AML-193 (cell line): ENCODE data around the gene KIFC3.
A peak's percentile ranks its signal among the peaks of the same experiment; 100 is the strongest.
"Not testable (repeated sequence)": the region's sequence is repeated elsewhere in the genome, so short reads cannot be mapped to it uniquely, and the experiment has no call there.

Source experiments
- DNase-seq, 2 experiments: peaks; one replicate each; lab custom pipeline; 2025; lab: John Stamatoyannopoulos, UW

The KIFC3 gene

DNA sequence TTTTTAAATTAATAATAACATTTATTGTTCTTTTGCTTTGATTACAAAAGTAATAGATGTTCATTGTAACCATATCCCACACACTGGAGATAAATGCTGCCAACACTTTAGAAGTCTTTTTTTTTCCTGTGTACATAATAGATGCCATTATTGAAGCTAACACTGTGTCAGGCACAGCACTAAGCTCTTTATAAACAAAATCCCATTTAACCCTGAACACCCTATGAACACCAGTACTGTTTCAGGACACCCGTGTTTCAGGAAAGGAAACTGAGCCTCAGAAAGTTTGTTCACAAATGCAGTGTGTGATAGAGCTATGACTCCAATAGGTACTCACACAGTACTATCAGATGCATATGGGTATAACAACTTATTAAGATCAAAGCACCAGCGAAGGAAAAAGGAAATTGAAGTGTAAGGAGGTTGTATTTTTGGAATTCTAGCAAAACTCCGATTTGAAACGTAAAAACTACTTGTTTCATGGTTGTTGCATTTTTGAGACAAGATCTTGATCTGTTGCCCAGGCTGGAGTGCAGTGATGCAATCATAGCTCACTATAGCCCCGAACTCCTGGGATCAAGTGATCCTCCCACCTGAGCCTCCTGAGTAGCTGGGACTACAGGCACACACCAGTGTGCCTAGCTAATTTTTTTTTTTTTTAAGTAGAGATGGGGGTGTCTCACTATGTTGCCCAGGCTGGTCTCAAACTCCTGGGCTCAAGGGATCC, 2.0 kb upstream of the KIFC3 start:
- DNase-seq: no peak

DNA sequence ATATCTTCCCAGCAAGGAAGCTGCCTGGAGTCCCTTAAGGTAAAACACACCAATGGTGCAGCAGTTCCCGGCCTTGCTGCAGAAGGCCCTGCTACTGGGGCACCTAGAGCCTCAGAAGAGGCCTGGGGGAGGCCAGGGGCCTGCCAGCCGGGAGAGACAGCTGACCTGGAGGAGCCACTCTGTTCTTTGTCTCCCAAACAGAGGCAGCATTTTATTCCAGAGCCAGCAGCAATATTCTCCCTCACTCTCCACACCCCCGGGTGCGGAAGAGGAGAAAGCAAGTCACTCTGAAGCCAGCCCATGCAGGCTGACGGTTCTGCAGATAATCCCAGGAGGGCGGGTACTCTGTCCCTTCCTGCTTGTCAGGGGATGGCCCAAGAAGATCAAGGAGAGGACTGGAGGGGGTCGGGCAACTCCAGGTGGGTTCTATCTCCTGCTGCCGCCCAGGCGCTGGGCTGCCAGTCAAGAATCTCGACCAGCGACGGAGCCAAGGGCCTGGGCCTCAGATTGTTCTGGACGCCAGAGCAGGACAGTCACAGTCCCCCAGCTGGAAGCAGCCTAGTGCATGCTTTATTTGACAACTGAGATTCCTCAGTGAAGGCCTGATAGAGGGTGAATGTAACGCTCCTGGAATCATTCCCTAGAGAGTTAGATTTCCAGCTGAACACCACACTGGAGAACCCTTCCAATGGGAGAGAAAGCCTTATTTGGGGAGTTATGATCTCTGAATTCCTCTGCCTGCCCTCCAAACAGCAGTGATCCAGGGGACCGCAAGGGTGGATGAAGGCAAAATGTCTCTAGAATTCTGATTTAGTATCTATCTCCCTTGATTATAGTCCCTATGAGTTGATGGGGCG, 1.1 kb upstream of the KIFC3 start:
- DNase-seq: no peak

DNA sequence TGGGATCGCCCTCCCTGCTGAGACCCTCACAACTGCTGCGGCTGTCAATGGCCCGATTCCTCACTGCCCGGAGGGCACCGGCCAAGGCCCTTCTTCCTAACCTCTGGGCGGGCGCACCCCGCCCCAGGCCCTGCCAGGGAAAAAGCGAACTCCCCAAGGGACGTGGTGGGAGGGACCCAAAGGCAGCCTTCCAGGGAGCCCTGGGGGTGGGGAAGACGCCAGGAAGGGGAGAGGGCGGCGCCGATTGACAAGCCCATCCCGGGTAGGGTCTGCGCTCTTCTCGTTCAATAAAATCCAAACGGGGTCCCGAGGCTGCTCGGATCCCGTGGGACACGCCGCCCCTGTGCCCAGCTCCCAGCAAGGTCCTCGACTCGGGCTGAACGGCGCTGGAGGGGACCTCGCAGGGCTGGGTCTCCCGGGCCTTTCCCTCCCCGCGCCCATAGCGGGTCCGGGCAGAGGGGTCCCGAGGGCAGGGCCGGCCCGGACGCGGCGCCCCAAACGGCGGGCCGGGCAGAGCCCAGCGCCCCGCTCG, 416 bp downstream of the KIFC3 start:
- no peak for DNase-seq

DNA sequence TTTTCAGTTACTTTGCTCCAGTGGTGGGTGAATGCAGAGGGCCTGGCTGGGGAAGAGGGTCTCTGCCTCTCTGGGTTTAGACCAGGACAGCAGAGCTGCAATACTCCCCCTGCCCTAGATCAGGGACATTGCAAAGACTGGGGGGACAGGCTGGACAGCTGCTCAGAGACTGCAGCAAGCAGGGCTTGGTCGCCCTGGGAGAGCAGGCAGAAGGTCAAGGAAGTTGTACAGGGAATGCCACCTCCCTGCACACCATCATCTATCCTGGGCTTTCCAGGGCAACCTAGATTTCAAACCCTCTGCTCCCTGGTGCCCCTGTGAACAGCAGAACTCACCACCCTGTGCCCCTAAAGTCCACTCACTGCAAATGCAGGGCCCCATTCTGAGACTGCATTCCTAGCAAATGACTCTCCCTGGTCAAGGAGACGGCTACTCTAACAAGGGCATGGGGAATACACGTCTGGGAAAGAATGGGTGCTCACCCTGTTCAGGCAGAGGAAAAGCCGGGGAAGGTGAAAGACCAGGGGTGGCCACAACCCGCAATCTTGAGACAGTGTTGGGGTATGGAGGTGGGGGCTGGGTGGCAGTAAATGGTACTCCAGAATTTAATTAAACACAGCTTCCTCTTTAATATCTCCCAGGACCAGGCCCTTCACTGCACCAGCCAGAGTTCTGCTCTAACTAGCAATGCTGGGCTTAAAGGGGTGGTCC, 1.0 kb downstream of the KIFC3 start:
- DNase-seq: no peak

DNA sequence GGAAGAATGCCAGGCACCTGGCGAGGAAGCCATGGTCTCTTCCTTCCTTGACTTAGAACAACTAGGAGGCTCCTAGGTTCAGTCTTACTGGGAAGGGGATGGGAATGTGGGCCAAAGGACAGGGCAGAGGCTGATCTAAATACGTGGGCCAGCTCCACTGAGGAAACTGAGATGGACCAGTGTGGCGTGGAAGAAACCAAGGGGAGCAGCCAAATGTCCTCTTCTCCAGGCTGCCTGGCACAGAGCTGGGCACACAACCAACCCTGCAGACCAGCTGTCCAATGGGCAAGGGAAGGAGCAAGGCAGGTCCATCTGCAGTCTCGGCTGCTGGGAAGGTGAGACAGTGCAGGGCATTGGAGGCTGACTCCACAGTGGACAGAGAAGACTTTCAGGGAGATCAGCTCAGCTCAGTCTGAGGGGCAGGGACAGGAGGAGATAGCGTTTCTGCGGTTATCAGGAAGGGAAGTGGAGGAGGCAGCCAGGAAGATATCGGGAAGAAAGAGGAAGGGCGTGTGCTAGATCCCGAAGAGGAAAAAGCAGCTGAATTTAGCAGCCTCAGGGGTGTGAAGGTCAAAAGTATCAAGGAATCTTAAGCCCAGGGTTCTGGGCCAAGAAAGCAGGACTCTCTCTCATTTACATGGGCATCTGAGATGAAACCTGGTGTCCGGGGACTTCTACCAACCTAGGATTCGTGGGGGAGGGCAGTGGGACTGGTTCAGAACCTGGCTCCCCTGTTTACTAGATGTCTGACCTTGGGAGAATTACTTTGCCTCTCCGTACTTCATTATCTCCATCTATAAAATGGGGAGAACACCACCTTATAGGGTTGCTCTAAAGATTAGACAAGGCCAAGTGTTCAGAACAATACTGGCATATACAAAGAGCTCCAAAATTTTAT, 1.8 kb downstream of the KIFC3 start:
- no peak for DNase-seq

DNA sequence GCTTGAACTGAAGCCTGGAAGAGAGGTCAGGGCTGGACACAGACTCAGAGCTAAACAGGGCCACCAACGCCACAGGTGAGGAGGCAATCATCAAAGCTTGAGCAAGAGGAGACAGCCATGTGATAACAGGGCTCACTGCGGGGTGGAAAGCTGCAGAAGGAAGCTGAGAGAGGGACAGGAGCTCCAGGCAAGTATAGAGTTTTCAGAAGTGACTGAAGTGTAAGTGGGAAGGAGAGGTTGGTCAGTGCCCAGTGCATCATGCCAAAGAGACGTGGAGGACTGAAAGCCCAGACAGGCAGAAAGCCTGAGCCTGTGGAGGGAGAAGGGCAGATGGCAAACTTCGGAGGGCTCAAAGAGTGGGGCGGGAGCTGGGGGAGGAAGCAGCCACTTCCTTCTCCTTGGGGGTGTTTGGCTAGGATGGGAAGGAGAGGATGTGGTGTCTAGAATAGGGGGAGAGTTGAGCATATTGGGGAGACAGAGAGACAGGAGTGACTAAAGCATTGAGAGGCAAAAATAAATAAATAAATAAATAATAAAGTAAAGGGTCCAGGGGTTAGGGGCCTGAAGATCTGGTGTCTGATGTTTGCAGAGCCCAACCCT, 2.6 kb downstream of the KIFC3 start:
- DNase-seq: peak; percentile 10 to 26

DNA sequence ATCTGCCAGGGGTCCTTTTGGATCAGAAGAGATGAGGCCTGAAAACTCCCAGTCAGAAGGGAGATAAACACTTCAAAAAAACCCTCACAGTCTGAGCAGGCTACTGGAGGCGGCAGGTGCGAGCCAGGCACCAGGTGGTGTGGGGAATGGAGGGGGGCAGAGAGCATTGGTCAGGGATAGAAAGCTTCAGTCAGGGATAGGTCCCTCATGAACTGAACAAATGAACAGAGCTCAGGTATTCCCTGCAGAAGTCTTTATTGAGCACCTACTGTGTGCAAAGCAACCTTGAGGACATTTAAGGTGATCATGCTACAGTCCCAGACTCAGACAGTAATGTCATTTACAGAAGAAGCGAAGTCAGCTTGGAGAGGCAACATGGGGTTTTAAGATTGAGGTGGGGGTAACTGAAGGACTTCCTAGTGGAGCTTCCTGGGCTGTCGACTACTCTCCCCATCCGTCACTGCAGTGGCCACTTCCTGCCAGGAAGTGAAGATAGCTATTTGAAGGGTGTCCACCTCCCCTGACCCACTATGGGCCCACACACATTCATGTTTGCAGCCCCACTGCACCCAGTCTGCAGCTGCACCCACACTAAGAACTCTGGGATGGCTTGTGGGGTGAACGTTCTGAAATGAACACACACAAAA, 3.2 kb downstream of the KIFC3 start:
- DNase-seq: no peak

DNA sequence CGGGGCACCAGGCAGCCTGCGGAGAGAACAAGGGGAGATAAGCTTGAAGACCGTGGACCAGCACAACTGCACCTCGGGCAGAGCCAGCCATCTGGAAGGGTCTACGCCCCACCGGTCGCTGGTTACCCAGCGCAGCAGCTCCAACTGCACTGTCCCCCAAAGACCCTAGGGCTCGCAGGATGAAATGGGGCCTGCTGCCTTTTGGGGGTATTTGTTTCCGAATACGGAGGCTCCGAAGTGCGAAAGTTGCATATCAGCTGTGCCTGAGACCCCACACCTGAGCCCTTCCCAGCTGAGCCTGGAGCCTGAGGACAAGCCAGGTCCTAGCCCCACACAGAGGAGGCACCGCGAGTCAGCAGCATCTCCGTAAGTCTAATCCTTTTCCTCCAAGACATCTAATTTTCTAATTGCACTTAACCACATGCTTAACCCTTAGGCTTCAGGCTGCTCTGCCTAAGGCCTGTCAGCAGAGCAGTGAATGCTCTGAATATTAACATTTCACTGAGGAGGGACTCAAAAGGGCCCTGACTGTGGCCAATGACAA, 4.0 kb downstream of the KIFC3 start:
- DNase-seq: no peak

DNA sequence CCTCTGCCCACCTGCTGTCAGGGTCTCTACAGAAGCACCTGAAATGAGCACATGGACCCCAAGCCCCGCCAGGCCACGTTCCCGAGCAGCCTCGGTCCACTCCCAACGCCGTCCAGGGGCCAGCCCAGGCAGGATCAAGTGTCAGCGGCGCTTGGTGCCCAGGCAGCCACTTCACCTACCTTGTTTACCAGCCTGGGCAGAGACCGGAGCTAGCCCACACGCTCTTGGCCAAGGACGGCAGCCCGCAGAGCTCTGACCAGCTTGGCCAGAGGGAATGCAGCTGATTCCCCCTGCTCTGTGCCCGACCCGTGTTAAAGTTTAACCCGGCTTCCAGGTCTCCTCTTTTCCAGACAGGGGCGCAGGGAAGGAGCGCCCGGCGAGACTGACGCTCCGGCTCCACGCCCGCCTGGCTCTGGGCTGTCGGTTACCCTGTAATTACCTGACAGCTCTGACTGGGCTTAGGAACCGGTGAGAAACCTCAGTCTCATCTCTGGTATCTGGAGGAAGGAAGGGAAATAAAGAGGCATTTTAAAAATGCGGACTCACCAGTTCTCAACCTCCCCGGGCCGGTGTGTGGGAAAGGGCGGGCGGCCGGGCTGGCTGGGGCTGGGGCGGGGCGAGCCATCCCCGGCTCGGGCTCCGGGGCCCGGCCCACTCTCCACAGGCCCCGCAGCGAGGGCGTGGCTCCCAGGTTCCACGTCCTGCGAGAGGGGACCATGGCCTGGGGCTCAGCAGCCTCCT, 4.6 kb downstream of the KIFC3 start:
- DNase-seq: no peak

DNA sequence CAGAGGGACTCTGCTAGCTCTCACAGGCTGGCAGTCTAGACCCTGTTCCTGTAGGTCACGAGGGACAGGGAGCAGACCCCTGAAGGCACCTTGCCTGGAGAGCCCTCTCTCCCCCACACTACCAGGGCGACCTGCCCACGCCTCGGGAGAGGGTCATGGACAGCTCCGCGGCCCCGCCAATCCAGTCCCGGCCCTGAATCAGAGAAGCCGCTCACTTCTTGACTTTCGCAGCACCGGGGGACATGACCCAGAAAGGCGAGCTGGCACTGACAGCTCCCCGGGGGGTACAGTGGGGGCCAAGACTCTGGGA, 5.1 kb downstream of the KIFC3 start:
- no peak for DNase-seq

DNA sequence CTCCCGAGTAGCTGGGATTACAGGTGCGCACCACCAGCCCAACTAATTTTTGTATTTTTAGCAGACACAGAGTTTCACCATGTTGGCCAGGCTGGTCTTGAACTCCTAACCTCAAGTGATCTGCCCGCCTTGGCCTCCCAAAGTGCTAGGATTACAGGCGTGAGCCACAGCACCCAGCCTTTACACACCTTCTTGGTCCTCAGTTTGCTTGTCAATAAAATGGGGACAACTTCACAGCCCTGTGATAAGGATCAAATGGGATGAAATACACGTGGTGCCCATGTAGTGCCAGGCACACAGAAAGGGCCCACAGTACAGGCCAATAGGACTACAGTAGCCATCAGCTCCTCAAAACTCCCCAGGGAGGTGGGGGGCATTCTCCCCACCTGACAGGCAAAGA, 6.3 kb downstream of the KIFC3 start:
- not testable (repeated sequence) for DNase-seq

DNA sequence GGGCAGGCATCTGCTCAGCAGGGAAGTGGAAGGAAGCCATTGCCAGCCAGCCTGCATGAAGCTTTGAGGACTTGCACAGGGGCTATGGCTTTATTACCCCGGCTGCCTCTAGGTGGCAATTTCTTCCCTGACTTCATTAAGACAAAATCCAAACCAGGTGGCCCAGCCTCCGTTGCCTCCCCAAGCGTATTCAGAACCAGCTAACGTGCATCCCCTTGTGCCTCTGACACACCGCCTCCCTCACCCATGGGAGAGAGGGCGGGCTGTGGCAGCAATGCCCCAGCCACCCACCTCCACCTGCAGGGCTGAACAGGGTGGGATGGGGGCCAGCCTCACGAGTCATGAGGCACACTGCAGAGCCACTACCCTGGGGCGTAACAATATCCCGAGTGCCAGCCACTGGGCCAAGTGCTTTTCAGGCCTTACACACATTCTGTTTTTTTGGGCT, 6.8 kb downstream of the KIFC3 start:
- peak; percentile 37 to 43 for DNase-seq

DNA sequence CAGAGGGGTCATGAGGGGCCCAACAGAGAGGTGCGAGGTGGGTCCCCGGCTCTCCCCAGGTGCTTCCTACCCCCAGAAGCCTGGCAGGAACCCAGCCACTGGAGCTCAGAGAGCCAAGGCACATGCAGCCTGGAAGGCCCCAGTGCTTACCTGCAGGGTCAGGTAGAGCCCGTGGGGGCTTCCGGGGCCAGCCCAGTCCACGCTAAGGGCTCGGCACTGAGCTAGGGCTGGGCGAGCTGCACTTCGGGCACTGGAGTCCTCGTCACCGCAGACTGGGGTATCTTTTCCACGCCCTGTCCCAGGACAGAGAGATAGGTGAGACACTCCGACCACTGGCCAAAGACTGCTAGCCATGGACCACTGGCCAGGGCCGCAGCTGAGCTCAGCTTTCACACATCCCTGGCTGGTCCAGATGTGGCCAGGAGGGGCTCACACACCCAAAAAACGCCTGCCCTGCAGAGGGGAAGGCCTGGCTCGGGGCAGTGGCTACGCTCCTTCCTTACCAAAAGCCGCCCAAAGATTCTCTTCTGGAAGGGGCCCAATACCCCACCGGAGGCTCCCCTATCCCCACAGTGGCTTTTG, 7.4 kb downstream of the KIFC3 start:
- no peak for DNase-seq

DNA sequence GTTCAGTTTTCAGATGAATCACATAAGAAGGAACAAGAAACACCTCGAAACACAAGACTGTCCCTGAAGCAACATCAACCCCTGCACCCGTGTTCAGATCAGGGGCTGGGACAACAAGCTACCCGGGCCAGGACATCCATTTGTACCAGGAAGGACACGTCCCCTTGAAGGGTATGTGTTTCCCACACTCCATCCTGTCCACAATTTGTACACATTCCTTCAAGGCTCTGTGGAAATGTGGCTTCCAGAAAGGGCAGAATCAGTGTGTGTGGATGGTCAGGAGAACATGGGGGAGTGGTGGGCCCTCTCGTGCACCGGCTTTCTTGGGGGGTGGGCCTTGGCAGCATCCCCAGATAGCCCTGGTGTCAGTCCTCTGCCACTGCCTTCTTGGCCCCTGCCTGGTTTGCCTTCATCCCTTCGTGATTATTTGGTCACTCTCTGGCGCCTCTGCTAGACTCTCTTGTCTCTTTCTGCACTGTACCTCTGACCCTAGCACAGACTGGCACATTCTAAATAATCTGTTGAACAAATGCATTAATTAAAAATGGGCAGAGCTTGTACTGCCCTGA, 10.3 kb downstream of the KIFC3 start:
- DNase-seq: no peak

DNA sequence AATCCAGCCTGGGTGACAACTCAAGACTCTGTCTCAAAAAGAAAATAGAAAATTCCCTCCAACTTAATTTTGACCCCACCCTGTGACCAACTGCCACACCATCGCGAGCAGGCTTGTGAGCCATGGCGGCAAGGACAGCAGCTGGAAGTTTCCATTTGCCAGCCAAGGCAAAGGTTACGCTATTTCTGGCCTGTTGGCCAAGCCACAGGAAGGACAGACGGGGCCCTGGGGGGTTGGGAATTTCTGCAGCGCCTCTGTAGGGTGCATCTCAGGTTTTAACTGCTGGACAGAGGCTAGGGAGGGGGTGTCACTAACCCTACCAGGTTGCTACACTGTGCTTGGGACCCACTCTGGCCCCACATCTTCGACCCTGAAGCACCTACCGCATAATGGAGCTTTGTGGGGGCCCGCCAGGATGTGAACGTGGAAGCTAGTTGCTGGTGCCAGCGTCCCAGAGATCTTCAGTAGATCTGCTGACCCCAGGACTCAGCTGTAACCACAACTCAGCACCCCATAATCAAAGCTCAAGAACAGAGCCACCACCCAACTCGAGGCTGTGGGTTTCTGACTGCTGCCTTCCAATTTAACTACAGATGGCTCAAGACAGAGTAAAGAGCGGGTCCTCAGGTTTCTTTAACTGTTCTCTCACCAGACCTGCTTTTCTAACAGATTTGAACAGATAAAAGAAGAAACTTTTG, 10.9 kb downstream of the KIFC3 start:
- no peak for DNase-seq

DNA sequence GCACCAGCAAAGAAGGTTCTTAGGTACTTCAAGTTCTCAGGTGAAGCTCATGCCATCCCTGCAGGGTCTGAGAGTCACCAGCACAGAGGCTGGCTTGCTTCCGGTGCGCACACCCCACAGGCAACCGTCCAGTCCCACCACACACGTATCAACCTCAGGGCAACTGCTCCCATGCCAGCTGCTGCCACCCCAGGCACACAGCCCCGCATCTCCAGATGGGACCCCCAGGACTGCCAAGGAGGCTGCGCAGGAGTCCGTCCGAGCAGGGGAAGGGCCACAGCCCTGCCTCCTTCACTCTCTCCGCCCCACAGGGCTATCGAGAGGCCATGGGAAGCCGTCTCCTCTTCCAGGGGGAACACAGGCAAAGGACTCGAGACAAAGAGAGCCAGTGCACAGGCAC, 13.3 kb downstream of the KIFC3 start:
- DNase-seq: no peak

DNA sequence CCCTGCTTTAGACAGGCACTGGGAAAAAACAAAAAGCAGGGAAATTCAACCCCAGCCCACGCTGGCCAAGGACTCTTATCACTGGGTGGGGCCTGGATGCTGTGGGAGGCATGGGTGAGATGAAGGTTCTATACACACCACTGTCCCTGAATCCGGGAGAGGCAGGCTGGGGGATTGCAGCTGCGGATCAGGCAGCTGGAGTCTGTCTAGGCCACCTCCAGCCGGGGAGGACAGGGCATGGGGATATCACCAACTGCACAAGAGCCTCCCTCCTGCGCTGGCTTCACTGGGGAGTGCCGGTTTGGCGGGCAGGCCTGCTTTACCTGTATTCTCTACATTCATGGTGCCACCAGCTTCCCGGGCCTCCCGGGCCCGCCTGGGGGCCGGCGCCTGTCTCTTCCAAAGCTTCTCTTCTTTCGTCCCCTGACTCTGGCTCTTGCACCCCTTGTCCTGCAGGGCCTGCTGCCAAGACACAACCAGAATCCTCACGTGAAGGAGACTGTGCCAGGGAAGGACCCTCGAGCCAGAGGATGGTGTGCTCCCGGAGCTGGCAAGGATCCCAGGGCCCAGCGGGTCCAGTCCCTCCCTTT, 13.9 kb downstream of the KIFC3 start:
- no peak for DNase-seq

DNA sequence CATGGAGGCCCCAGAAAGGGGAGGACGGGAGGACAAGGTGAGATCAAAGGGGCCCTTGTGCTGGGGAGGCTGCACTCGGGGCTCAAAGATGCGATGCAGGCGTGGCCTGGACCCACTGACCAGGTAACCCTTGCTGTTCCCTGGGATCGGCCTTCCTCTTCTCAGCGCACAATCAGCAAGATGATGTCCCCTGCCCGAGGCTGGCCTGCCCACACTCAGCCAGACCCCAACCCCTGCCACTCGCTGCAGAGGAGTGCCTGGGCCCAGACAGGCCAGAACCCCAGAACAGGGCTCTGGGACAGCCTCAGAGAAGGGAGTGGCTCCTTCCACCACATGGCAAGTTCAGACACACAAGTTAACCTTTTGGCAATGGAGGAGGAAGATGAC, 14.8 kb downstream of the KIFC3 start:
- no peak for DNase-seq
